Measurements from ENCODE around the gene PPEF2. TPM values are rescaled to one million over a fixed set of nuclear protein-coding genes. Genes with fewer than 3 reads are reported as not detected.
A peak's percentile ranks its signal among the peaks of the same experiment; 100 is the strongest.
"Not testable (repeated sequence)": the region's sequence is repeated elsewhere in the genome, so short reads cannot be mapped to it uniquely, and the experiment has no call there.

PPEF2 gene
- total and polyA plus RNA-seq, 2 donors (not counting 1 experiment from before 2014, with no cell fraction given) = not detected

- Histone ChIP-seq H3K4me2 (ENCODE audit: extremely low read depth, insufficient read depth, low read length) (no peak overlapping the region), H3K4me3 (replicated peaks in 1 of 4; ENCODE audit: control extremely low read depth in 1 of 4, insufficient read depth in 1 of 4, low read depth in 3 of 4, low read length in 4 of 4) (no peak overlapping the region), H3K9me3 (ENCODE audit: control insufficient read depth, insufficient read depth, low read depth, low read length) (no peaks in the 10 kb centered on the region), H3K27me3 (ENCODE audit: control insufficient read depth, insufficient read depth, low read length) (no peaks in the 10 kb centered on the region), H3K4me1 (ENCODE audit: control insufficient read depth, extremely low read depth, insufficient read depth, low read length) (peaks cover 9% of the 10 kb centered on the region), H4K20me1 (ENCODE audit: control insufficient read depth, extremely low read depth, insufficient read depth, low read length) (no peaks in the 10 kb centered on the region), H3K9ac (ENCODE audit: insufficient read depth, low read length) (no peak overlapping the region), H2AFZ (ENCODE audit: low read length) (peak overlapping the region; percentile 29), H3K79me2 (ENCODE audit: control insufficient read depth, insufficient read depth, low read length) (no peaks in the 10 kb centered on the region), H3K27ac (ENCODE audit: insufficient read depth, low read length) (no peak overlapping the region), H3K36me3 (ENCODE audit: control insufficient read depth, insufficient read depth, low read length) (no peaks in the 10 kb centered on the region)
- peak in 1 of 2 donors; percentile 19 for DNase-seq (ENCODE audit: low read depth in 2 of 2)
- no peak for TF ChIP-seq CTCF (conservative IDR thresholded peaks at IDR 0.05 in 1 of 2, IDR thresholded peaks at IDR 0.05 in 1 of 2; ENCODE audit: low read depth in 1 of 2, low read length in 2 of 2)
- TF ChIP-seq EZH2 (IDR thresholded peaks at IDR 0.05; ENCODE audit: low read length, missing control alignments) = no peak
Observed at GRCh38 chr4:75849461-75849860, 52.8 kb downstream of the PPEF2 start.

- Histone ChIP-seq H3K4me2 (ENCODE audit: extremely low read depth, insufficient read depth, low read length) (no peak overlapping the region), H3K9me3 (ENCODE audit: control insufficient read depth, insufficient read depth, low read depth, low read length) (no peaks in the 10 kb centered on the region), H3K9ac (ENCODE audit: insufficient read depth, low read length) (no peak overlapping the region), H4K20me1 (ENCODE audit: control insufficient read depth, extremely low read depth, insufficient read depth, low read length) (no peaks in the 10 kb centered on the region), H3K79me2 (ENCODE audit: control insufficient read depth, insufficient read depth, low read length) (no peaks in the 10 kb centered on the region), H2AFZ (ENCODE audit: low read length) (no peak overlapping the region), H3K4me3 (replicated peaks in 1 of 4; ENCODE audit: control extremely low read depth in 1 of 4, insufficient read depth in 1 of 4, low read depth in 3 of 4, low read length in 4 of 4) (no peak overlapping the region), H3K27me3 (ENCODE audit: control insufficient read depth, insufficient read depth, low read length) (no peaks in the 10 kb centered on the region), H3K36me3 (ENCODE audit: control insufficient read depth, insufficient read depth, low read length) (no peaks in the 10 kb centered on the region), H3K4me1 (ENCODE audit: control insufficient read depth, extremely low read depth, insufficient read depth, low read length) (peaks cover 9% of the 10 kb centered on the region), H3K27ac (ENCODE audit: insufficient read depth, low read length) (no peak overlapping the region)
- TF ChIP-seq CTCF (conservative IDR thresholded peaks at IDR 0.05 in 1 of 2, IDR thresholded peaks at IDR 0.05 in 1 of 2; ENCODE audit: low read depth in 1 of 2, low read length in 2 of 2) = no peak
- TF ChIP-seq EZH2 (IDR thresholded peaks at IDR 0.05; ENCODE audit: low read length, missing control alignments) = no peak
- peak in 1 of 2 donors; percentile 76 for DNase-seq (ENCODE audit: low read depth in 2 of 2)
Observed at GRCh38 chr4:75848891-75849290, 53.4 kb downstream of the PPEF2 start.

- peak; percentile 92 to 94 for DNase-seq (ENCODE audit: low read depth in 2 of 2)
- not testable (repeated sequence) for H3K9me3 ChIP-seq (ENCODE audit: control insufficient read depth, insufficient read depth, low read depth, low read length); H3K79me2 ChIP-seq (ENCODE audit: control insufficient read depth, insufficient read depth, low read length); H3K27ac ChIP-seq (ENCODE audit: insufficient read depth, low read length); H3K9ac ChIP-seq (ENCODE audit: insufficient read depth, low read length); H3K4me3 ChIP-seq (replicated peaks in 1 of 4; ENCODE audit: control extremely low read depth in 1 of 4, insufficient read depth in 1 of 4, low read depth in 3 of 4, low read length in 4 of 4); H3K4me2 ChIP-seq (ENCODE audit: extremely low read depth, insufficient read depth, low read length); H2AFZ ChIP-seq (ENCODE audit: low read length); H3K27me3 ChIP-seq (ENCODE audit: control insufficient read depth, insufficient read depth, low read length); H4K20me1 ChIP-seq (ENCODE audit: control insufficient read depth, extremely low read depth, insufficient read depth, low read length); H3K36me3 ChIP-seq (ENCODE audit: control insufficient read depth, insufficient read depth, low read length)
- peak; percentile 66 for TF ChIP-seq CTCF (conservative IDR thresholded peaks at IDR 0.05 in 1 of 2, IDR thresholded peaks at IDR 0.05 in 1 of 2; ENCODE audit: low read depth in 1 of 2, low read length in 2 of 2)
- peaks cover 13% of the 10 kb centered on the region for H3K4me1 ChIP-seq (ENCODE audit: control insufficient read depth, extremely low read depth, insufficient read depth, low read length)
Observed at GRCh38 chr4:75848171-75848760, 54.0 kb downstream of the PPEF2 start.
